Stimulated activated CD8-positive, alpha-beta memory T cell treated with anti-CD3 and anti-CD28 coated beads, Interleukin-7, amount 100 ng/mL, for 48 hours (primary cell): ENCODE measurements around the gene ASCL5.

Source experiments
- DNase-seq, 2 donors: peaks; one replicate each; pipeline ENCODE4 v3.0.0-alpha.2; 2020; ENCODE audit warnings: low read depth in 1 of 2; ENCODE audit errors: extremely low read depth in 1 of 2

The ASCL5 gene

GRCh38 chr1:201153474-201154388 is 26.7 kb upstream of the ASCL5 start:
- DNase-seq: no peak

- DNase-seq: no peak
Measured at GRCh38 chr1:201149400-201149799, 22.4 kb upstream of the ASCL5 start.

- no peak for DNase-seq
Measured at GRCh38 chr1:201147396-201148015, 20.5 kb upstream of the ASCL5 start.

- DNase-seq: no peak
Measured at GRCh38 chr1:201146626-201147390, 19.8 kb upstream of the ASCL5 start.

GRCh38 chr1:201145816-201146215 is 18.8 kb upstream of the ASCL5 start:
- no peak for DNase-seq

- no peak for DNase-seq
Measured at GRCh38 chr1:201145132-201145531, 18.1 kb upstream of the ASCL5 start.

GRCh38 chr1:201144701-201145100 is 17.7 kb upstream of the ASCL5 start:
- no peak for DNase-seq

GRCh38 chr1:201143726-201144635 is 17.0 kb upstream of the ASCL5 start:
- no peak for DNase-seq

- no peak for DNase-seq
Measured at GRCh38 chr1:201142849-201143725, 16.1 kb upstream of the ASCL5 start.

GRCh38 chr1:201142011-201142848 is 15.2 kb upstream of the ASCL5 start:
- DNase-seq: no peak

- no peak for DNase-seq
Measured at GRCh38 chr1:201141418-201141817, 14.4 kb upstream of the ASCL5 start.

GRCh38 chr1:201140941-201141260 is 13.9 kb upstream of the ASCL5 start:
- no peak for DNase-seq

GRCh38 chr1:201140235-201140940 is 13.4 kb upstream of the ASCL5 start:
- DNase-seq: no peak

- DNase-seq: no peak
Measured at GRCh38 chr1:201139756-201140155, 12.8 kb upstream of the ASCL5 start.

- no peak for DNase-seq
Measured at GRCh38 chr1:201139306-201139705, 12.3 kb upstream of the ASCL5 start.

- no peak for DNase-seq
Measured at GRCh38 chr1:201138311-201138840, 11.4 kb upstream of the ASCL5 start.

GRCh38 chr1:201137579-201138310 is 10.8 kb upstream of the ASCL5 start:
- no peak for DNase-seq
